ENCODE data around the gene GRK2. TPM values are rescaled to one million over a fixed set of nuclear protein-coding genes. Genes with fewer than 3 reads are reported as not detected.

The GRK2 gene
- total and polyA plus RNA-seq, 2 of the 8 experiments (the other 6 are each of a cell fraction or from before 2014, with no cell fraction given), result 47.3 to 49.7 TPM

DNA sequence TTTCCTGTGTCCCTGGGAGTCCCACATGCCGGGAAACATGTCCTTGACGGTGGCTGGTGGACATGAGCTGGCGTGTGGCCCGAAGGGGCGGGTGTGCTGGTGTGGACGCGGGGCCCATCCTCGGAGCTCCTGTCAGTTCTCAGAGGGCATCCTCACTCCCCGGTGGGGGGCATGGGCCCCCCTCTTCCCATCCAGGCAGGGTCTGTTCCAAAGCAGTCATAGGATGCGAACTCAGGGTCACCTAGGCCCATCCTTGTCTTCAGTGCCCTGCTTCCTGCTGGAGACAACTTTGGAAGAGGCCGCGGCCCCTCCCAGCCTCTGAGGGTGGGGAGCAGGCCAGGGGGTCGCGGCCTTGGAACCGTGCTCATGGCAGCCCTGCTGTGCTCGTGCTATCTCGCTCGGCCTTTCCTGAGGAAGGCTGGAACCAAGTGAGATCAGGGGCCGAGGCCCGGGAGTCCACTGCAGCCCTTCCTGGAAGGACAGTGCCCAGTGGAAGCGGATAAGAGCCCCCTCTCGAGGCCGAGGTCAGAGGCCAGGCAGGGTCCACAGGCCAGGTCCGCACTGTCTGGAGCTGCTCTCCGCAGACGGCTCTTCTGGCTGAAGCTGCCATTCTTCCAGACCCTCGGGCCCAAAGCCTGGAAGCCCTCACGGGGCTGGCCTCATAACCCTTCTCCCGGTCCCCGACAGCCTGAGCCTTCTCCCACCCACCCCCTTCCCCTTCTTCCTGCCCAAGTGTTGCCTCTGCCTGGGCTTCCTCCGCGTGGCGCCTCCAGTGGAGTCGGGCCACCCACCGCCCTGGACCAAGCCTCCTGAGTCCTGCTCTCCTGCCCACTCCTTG, 8.7 kb downstream of the GRK2 start:
- H3K9ac ChIP-seq (replicated peaks in 1 of 4; ENCODE audit: extremely low read depth in 1 of 4, low read depth in 3 of 4, low read length in 3 of 4), result no peak overlapping the region
- H3K18ac ChIP-seq (ENCODE audit: extremely low read depth, low read length), result no peak overlapping the region; the same call in 1 of the 2 replicates
- H3K79me2 ChIP-seq (ENCODE audit: control insufficient read depth in 1 of 2, insufficient read depth in 2 of 2, low read length in 2 of 2), result peaks cover 0 to 51% of the 10 kb centered on the region in 2 experiments; a peak in 3 of 4 replicates
- H3K36me3 ChIP-seq (ENCODE audit: control insufficient read depth in 2 of 4, insufficient read depth in 4 of 4, low read length in 3 of 4), result peaks cover 2 to 9% (median 8%) of the 10 kb centered on the region in 4 experiments; a peak in 5 of 8 replicates
- H2AFZ ChIP-seq (ENCODE audit: low read length), result no peak overlapping the region
- H3K4me2 ChIP-seq (ENCODE audit: insufficient read depth in 1 of 2, low read depth in 2 of 2, low read length in 2 of 2), result no peak overlapping the region
- H4K91ac ChIP-seq (replicated peaks; ENCODE audit: insufficient read length, low read length), result no peak overlapping the region
- POLR2A ChIA-PET (ENCODE audit: partially characterized antibody), result interaction anchor here (1.2 to 1.3 kb wide), 2 partner anchors 8 to 12 kb away, joined by 3 to 4 read pairs; partner anchors contain the start of gene GRK2
- CTCF ChIA-PET (ENCODE audit: partially characterized antibody), result interaction anchor here (0.6 to 2.9 kb wide), 6 partner anchors 12 to 71 kb away, joined by 3 to 23 read pairs (median 4); no protein-coding TSS in a partner anchor
- H2BK20ac ChIP-seq (ENCODE audit: low read length), result no peak overlapping the region
- H3K23ac ChIP-seq (ENCODE audit: insufficient read length), result no peak overlapping the region
- no peak overlapping the region for H4K5ac ChIP-seq (ENCODE audit: insufficient read length, low read depth, low read length)
- no peak overlapping the region for H3K27ac ChIP-seq (ENCODE audit: low read depth, low read length)
- 0 out of 2 replicates have a peak overlapping the region, but pooled peaks have one; percentile 24 for H2AK5ac ChIP-seq (ENCODE audit: low read depth, low read length)
- H3K27me3 ChIP-seq (replicated peaks in 1 of 4; ENCODE audit: control insufficient read depth in 3 of 4, extremely low read depth in 1 of 4, insufficient read depth in 3 of 4, low read length in 3 of 4), result no peaks in the 10 kb centered on the region
- H3K9me3 ChIP-seq (ENCODE audit: insufficient read depth in 2 of 2, low read depth in 1 of 2, low read length in 1 of 2), result no peaks in the 10 kb centered on the region
- no peak overlapping the region for H2BK120ac ChIP-seq (replicated peaks; ENCODE audit: low read depth, low read length)
- no peak overlapping the region for H3K4me3 ChIP-seq (ENCODE audit: extremely low read depth in 1 of 4, insufficient read depth in 2 of 4, low read depth in 3 of 4, low read length in 4 of 4)
- WGBS, 2 experiments (ENCODE audit: extremely low coverage in 1 of 2, insufficient coverage in 1 of 2, insufficient read length in 1 of 2, insufficient replicate concordance in 2 of 2, low coverage in 1 of 2, low lambda C conversion rate in 2 of 2, missing lambda C conversion rate in 1 of 2), result 87% methylated on average over 31 of the region's 35 CpGs; no CpG with 5 or more reads in 1 of the 2 experiments
- no peak overlapping the region for H2BK15ac ChIP-seq (ENCODE audit: low read length)
- peak overlapping the region; percentile 52; the same call in 1 of the 2 replicates for H2BK5ac ChIP-seq (ENCODE audit: low read depth, low read length)
- DNase-seq (ENCODE audit: low read depth in 1 of 2, low spot score in 2 of 2) (no peak), FAIRE-seq (no peak)
- H3K14ac ChIP-seq (ENCODE audit: insufficient read length), result no peak overlapping the region
- peaks cover 9 to 24% of the 10 kb centered on the region in 2 experiments for H4K20me1 ChIP-seq (replicated peaks in 1 of 2; ENCODE audit: control insufficient read depth in 1 of 2, insufficient read depth in 2 of 2, low read length in 2 of 2)
- no peak overlapping the region for H3K56ac ChIP-seq (replicated peaks; ENCODE audit: insufficient read length, low read depth, low read length)
- H3K23me2 ChIP-seq (ENCODE audit: low read depth, low read length), result no peaks in the 10 kb centered on the region; the same call in 1 of the 2 replicates
- peak overlapping the region; percentile 83; the same call in 1 of the 2 replicates for H4K8ac ChIP-seq (ENCODE audit: extremely low read depth, insufficient read depth, low read length)
- no peak overlapping the region for H2BK12ac ChIP-seq (ENCODE audit: low read depth, low read length)
- H3K79me1 ChIP-seq (ENCODE audit: low read depth, low read length), result peaks cover 20% of the 10 kb centered on the region
- peaks cover 2 to 40% (median 29%) of the 10 kb centered on the region in 4 experiments for H3K4me1 ChIP-seq (replicated peaks in 1 of 4; ENCODE audit: control insufficient read depth in 3 of 4, insufficient read depth in 4 of 4, low read length in 3 of 4)
- H3K4ac ChIP-seq (replicated peaks; ENCODE audit: insufficient read length, low read depth, low read length), result no peak overlapping the region
- no peak for TF ChIP-seq SP2 (IDR thresholded peaks at IDR 0.05; ENCODE audit: low read length)
- no peak for TF ChIP-seq RBBP5 (IDR thresholded peaks at IDR 0.05; ENCODE audit: borderline replicate concordance, low read depth, low read length)
- TF ChIP-seq, protein P1, sequence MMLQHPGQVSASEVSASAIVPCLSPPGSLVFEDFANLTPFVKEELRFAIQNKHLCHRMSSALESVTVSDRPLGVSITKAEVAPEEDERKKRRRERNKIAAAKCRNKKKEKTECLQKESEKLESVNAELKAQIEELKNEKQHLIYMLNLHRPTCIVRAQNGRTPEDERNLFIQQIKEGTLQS (IDR thresholded peaks at IDR 0.05; ENCODE audit: insufficient read depth, low read depth, low read length), result no peak
- no peak for TF ChIP-seq TCF12 (IDR thresholded peaks at IDR 0.05; ENCODE audit: low read depth, low read length)
- no peak for TF ChIP-seq KDM1A (IDR thresholded peaks at IDR 0.05; ENCODE audit: borderline replicate concordance, low read length)
- no peak for TF ChIP-seq POLR2AphosphoS5 (IDR thresholded peaks at IDR 0.05; ENCODE audit: low read depth, low read length)
- TF ChIP-seq CTBP2 (IDR thresholded peaks at IDR 0.05; ENCODE audit: borderline replicate concordance, insufficient read depth, insufficient read length, low read length), result no peak
- TF ChIP-seq CEBPB (IDR thresholded peaks at IDR 0.05; ENCODE audit: low read depth, low read length), result no peak
- no peak for TF ChIP-seq BRCA1 (IDR thresholded peaks at IDR 0.05; ENCODE audit: low read depth, low read length)
- TF ChIP-seq CHD2 (IDR thresholded peaks at IDR 0.05; ENCODE audit: low read length), result no peak
- TF ChIP-seq NRF1 (IDR thresholded peaks at IDR 0.05; ENCODE audit: low read depth, low read length), result no peak

Measured in H1 (cell line).